ENCODE results near the gene CKB. TPM values are rescaled to one million over a fixed set of nuclear protein-coding genes. Genes with fewer than 3 reads are reported as not detected.
A peak's percentile ranks its signal among the peaks of the same experiment; 100 is the strongest.

The CKB gene
- total and polyA plus RNA-seq, 9 of the 15 experiments (the other 6 are each of a cell fraction or from before 2014, with no cell fraction given), result 23.9 to 692 (median 132) TPM

GRCh38 chr14:103521951-103522563, 573 bp downstream of the CKB start (continued):
- TF ChIP-seq, protein P1, sequence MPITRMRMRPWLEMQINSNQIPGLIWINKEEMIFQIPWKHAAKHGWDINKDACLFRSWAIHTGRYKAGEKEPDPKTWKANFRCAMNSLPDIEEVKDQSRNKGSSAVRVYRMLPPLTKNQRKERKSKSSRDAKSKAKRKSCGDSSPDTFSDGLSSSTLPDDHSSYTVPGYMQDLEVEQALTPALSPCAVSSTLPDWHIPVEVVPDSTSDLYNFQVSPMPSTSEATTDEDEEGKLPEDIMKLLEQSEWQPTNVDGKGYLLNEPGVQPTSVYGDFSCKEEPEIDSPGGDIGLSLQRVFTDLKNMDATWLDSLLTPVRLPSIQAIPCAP (CRISPR knock-in tag; IDR thresholded peaks at IDR 0.05; ENCODE audit: borderline replicate concordance), result no peak
- TF ChIP-seq TFAM (CRISPR knock-in tag; conservative IDR thresholded peaks at IDR 0.05), result no peak
- TF ChIP-seq, protein P2, sequence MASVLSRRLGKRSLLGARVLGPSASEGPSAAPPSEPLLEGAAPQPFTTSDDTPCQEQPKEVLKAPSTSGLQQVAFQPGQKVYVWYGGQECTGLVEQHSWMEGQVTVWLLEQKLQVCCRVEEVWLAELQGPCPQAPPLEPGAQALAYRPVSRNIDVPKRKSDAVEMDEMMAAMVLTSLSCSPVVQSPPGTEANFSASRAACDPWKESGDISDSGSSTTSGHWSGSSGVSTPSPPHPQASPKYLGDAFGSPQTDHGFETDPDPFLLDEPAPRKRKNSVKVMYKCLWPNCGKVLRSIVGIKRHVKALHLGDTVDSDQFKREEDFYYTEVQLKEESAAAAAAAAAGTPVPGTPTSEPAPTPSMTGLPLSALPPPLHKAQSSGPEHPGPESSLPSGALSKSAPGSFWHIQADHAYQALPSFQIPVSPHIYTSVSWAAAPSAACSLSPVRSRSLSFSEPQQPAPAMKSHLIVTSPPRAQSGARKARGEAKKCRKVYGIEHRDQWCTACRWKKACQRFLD (CRISPR knock-in tag; IDR thresholded peaks at IDR 0.05), result no peak
- TF ChIP-seq SP2 (IDR thresholded peaks at IDR 0.05; ENCODE audit: extremely low read depth, low read depth, low read length, poor library complexity, severe bottlenecking), result no peak
- TF ChIP-seq, protein P3, sequence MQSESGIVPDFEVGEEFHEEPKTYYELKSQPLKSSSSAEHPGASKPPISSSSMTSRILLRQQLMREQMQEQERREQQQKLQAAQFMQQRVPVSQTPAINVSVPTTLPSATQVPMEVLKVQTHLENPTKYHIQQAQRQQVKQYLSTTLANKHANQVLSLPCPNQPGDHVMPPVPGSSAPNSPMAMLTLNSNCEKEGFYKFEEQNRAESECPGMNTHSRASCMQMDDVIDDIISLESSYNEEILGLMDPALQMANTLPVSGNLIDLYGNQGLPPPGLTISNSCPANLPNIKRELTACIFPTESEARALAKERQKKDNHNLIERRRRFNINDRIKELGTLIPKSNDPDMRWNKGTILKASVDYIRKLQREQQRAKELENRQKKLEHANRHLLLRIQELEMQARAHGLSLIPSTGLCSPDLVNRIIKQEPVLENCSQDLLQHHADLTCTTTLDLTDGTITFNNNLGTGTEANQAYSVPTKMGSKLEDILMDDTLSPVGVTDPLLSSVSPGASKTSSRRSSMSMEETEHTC (IDR thresholded peaks at IDR 0.05), result no peak
- TF ChIP-seq ATF2 (CRISPR knock-in tag; IDR thresholded peaks at IDR 0.05), result no peak
- TF ChIP-seq CHD1 (IDR thresholded peaks at IDR 0.05; ENCODE audit: low read length), result peak; percentile 53
- no peak for TF ChIP-seq NR0B1 (IDR thresholded peaks at IDR 0.05; ENCODE audit: partially characterized antibody)
- no peak for TF ChIP-seq HES1 (IDR thresholded peaks at IDR 0.05; ENCODE audit: low read depth)
- TF ChIP-seq MEF2D (tag; conservative IDR thresholded peaks at IDR 0.05; ENCODE audit: low read depth), result no peak
- TF ChIP-seq, protein P4, sequence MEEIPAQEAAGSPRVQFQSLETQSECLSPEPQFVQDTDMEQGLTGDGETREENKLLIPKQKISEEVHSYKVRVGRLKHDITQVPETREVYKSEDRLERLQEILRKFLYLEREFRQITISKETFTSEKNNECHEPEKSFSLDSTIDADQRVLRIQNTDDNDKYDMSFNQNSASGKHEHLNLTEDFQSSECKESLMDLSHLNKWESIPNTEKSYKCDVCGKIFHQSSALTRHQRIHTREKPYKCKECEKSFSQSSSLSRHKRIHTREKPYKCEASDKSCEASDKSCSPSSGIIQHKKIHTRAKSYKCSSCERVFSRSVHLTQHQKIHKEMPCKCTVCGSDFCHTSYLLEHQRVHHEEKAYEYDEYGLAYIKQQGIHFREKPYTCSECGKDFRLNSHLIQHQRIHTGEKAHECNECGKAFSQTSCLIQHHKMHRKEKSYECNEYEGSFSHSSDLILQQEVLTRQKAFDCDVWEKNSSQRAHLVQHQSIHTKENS (CRISPR knock-in tag; IDR thresholded peaks at IDR 0.05), result no peak
